CMK (cell line): Measurements from ENCODE around the gene PRRT4.

ENCODE experiments used
- DNase-seq: peaks from one replicate; pipeline ENCODE4 v3.0.0-alpha.2; 2010; ENCODE audit warnings: low read depth

Gene PRRT4

DNA sequence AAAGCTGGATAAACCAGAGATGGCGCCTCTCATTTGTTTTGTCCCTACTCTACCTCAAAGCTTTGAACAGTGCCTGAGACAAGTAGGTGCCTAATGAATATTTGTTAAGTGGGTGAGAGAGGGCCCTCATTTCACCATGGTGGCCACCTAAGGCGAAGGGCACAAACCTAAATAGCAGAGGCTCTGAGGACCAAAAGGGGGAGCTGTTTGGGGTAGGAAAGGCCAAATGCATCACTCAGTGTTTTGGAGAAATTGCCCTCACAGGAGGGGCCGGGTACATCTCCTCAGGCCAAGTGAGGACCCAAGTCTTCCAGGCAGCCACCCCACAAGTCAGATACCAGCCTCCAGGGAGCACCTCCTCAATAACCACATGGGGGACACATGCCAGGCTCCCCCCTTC, 34.3 kb upstream of the PRRT4 start:
- no peak for DNase-seq

GRCh38 chr7:128394904-128395496, 33.5 kb upstream of the PRRT4 start:
- no peak for DNase-seq

DNA sequence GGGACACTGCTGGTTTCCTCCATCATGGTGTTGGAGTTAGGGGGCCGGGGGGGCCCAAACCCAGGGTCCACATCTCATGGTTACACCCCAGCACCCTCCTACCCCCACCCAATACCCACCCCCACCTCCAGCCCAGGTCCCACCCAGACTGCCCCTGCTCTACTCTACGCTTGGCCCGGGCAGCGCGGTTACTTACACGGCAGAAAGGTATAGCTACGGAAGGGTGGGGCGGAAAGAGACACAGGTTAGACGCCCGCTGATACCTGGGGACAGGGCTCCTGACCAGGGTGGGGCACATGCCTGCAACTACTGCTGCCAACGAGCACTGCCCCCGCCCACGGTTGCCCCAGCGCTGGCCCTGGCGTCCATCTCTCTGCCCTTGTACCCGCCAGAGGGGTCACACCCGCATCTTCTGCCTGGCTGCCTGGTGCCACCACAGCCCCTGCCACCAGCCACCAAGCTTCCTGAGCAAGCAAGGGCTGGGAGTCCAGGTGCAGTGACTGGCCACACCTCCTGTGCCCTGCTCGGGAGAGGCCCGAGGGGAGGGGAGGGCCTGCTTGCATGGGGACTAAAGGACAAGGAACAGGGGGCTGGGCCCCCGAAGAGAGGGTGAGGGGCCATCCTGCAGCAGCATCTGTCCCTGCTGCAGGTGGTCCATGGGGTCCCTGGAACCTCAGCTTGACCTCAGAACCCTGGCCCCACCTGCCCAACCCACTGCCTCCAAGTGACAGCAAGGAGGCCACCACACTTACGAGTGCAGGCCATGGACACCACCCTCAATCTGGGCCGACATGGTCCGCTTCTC, 32.2 kb upstream of the PRRT4 start:
- DNase-seq, result no peak

DNA sequence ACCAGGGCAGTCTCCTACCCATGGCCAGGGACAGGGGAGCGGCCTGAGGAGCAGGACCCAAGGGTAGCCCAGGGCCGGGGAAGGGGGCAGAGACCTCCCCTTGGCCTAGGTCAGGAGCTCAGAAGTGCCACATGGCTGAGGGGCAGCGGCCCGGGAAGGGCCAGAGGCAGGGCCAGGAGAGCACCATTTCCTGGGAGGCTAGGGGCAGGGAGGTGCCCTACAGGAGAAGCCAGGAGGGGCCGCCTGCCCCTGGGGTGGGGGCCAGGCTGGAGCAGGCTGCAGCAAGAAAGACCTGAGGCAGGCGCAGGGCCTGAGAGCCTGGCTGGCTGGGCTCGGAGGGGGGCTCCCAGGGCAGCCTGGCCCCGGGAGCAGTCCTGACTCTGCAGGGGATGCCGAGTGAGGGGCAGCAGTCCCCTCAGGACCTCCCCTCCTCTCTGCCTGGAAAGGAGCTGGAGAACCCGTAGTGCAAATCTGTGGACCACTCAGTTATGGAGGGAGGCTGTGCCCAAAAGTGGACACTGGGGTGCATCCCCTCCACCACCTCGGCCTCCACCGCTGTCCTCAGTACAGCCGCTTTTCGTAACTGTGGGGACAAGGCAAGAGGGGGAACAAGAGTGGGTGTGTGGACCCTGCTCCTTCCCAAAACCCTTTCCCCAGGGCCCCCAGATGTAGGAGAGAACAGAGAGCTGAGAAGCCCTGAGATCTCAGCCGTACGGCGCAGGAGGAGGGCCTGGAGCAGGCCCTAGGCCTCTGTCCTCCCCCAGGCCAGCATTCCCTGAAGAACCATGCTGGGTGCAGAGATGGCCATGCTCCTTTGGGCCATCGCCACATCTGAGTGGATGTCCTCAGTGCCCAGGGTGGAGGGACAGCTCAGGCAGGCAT, 31.2 kb upstream of the PRRT4 start:
- no peak for DNase-seq

DNA sequence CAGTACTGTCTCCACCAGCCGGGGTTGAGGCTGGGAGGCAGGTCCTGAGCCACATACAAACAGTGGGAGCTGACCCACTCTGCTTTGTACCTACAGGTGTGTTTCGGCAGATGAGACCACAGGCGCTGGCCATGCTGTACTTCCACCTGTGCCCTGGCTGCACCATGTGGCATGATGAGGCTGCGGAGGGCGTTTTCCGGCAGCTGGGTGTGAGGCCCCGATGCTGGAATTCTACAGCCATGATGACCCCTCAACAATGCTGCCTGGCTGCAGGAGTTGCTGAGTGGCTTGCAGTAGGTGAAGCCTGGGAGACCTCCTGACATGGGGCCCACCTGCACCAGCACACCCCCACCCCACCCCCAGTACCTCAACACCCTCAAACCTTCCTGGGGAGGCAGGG, 30.3 kb upstream of the PRRT4 start:
- DNase-seq, result no peak

- no peak for DNase-seq
Observed at GRCh38 chr7:128390871-128391565, 29.5 kb upstream of the PRRT4 start.

- DNase-seq, result no peak
Observed at GRCh38 chr7:128389618-128390329, 28.3 kb upstream of the PRRT4 start.

DNA sequence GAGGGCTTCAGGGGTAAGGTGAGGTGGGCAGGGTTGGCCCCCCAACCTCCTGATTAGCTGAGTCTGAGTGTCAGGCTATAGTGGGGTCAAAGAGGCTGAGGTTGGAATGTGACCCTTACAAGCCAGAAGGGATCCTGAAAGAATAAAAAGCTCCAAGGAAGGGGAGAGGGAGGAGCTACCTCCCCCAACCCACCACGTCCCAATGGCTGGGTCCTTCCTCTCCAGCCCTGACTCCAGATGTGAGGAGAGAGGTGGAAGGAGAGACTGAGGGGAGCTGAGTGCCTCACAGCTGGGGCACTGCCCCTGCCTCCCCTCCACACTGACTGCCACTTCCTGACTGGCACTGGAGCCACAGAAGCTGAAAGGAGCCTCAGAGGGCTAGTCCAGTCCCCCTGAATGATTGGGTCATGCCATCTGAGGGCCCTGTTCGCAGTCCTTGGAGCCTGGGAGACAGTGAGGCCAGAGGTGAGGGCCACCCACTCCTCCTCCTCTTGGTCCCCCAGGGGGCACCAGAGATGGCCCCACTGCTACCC, 27.7 kb upstream of the PRRT4 start:
- DNase-seq, result no peak

- DNase-seq, result no peak
Observed at GRCh38 chr7:128388145-128388485, 26.6 kb upstream of the PRRT4 start.

DNA sequence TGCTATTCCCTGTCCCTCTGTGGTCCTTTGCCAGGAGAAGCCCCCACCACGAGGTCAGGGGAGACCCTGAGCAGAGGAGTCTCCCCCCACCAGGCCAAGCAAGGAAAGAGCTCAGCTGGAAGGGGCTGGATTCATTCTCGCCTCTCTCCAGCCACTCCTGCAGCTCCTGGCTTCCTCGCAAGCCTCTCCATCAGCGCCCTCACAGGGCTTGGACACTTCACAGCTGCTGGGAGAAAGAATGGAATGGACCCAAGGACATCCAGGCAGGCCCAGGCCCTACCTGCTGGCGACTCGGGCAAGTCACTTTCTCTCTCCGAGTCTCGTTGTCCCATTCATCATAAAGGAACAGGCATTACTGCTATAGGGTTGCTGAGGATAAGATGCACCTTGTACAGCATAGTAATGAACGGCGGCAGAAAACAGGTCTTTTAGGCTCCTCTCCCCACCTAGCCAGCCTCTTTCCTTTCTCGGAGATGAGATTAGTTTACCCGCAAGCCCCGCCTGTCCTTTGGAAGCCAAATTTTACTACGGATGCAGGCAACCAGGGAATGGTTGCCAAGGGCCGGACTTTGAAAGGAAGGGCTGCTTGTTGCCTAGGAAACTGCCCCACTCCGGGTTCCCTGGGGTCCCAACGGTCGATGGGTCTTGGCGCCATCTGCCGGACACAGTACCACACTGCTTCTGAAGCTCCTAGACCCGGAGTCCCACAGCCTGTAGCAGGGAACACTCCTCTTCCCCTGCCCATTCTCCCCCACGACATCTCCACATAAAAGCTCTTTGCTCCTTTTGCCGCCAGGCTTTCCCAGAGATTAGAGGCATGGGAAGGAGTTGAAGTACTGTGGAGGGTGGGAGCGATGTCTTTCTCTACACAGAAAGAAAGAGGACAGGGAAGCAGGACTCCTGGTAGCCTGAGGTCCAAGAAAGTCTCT, 26.0 kb upstream of the PRRT4 start:
- no peak for DNase-seq

DNA sequence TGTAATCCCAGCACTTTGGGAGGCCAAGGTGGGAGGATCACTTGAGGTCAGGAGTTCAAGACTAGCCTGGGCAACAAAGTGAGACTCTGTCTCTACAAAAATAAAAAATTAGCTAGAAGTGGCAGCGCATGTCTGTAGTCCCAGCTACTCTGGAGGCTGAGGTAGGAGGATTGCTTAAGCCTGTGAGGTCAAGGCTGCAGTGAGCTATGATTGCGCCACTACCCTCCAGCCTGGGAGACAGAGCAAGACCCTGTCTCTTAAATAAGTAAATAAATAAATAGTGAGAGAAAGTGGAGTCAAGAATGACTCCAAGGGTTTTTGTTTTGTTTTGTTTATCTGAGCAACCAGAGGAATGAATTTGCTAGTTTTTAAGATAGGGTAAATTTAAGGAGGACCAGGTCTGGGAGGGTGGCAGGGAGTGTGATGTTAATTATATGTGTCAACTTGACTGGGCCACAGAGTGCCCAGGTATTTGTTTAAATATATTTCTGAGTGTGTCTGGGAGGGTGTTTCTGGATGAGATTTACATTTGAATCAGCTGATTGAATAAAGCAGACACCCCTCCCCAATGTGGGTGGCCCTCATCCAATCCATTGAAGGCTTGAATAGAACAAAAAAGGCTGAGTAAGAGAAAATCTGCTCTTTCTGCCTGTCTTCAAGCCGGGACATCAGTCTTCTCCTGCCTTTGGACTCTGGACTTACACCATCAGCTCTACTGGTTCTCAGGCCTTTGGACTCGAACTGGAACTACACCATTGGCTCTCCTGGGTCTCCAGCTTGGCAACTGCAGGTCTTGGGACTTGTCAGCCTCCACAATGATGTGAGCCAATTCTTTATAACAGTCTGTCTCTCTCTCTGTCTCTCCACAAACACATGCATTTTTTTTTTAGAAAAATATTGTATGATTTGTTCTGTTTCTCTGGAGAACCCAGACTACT, 24.8 kb upstream of the PRRT4 start:
- no peak for DNase-seq

DNA sequence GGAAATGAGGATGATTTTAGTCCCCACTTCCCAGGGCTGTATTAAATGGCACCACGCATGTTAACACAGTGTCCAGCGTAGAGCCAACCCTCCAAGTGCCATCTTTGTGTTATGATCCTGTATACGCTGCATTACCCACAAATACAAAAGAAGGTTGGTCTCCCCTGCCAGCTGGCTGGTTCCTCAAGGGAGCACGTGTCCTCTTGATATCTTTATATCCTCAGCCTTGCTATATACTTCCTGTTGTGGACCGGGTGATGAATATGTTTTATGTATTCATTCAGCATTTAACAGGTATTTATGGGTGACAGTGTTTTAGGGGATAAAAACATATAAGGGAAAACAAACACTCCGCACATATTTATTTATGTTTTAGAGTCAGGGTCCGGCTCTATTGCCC, 23.2 kb upstream of the PRRT4 start:
- no peak for DNase-seq

- no peak for DNase-seq
Observed at GRCh38 chr7:128383776-128384175, 22.3 kb upstream of the PRRT4 start.

DNA sequence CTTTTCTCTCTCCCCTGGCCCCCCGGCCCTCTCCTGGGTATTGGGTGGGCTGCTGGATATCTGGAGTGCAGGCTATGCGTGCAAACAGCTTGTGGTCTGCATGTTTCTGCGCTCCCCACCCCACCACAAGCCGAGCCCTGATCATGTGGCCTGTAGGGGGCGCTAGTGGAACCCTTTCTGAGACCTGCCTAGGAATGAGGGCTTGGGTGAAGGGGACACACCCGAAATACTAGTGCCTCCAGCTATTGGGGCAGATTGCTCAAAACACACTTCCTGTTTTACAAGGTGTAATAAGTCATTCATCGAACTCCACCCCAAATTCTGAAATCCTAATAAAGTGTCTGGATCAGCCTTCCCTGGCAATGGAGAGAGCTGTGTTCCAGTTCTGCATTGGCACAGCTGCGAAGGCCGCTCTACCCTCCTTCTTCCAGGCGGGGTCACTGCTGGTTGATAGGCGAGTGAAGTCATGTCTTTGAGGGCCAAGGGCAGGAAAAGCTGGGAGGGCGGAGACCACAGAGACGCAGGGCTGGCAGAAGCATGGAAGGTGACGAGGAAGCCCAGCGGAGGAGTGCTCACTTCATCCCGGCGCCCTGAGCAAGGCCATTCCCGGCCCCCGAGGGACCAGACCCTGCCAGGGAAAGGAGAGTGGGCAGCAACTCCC, 19.8 kb upstream of the PRRT4 start:
- no peak for DNase-seq

DNA sequence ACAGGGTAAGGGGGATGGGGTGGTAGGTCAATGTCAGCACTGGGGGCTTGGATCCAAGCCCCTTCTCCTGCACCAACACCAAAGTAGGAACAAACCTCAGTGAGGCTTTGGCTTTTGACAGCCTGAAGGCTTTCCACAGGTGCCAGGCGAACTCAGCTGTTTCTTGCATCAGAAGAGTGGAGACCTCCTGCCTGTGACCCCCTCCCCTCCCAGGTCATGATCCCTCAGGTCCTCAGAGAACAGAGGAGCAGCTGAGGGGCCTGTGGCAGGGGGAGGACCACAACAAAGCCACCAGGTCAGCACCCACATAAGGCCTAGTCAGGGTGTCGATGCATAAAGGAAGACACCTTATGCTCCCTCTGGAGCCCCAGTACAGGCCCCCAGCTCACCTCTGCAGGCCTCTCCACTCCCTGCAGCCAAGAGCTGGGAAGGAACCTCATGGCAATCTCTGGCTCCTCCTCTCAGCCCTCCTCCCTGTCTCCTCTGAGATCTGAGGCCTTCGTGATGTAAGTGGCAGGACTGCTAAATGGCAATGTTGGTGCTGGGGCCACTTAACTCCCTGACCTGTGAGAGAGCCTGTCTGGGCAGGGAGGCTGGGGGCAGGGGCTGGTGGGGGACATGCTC, 19.1 kb upstream of the PRRT4 start:
- DNase-seq, result no peak

DNA sequence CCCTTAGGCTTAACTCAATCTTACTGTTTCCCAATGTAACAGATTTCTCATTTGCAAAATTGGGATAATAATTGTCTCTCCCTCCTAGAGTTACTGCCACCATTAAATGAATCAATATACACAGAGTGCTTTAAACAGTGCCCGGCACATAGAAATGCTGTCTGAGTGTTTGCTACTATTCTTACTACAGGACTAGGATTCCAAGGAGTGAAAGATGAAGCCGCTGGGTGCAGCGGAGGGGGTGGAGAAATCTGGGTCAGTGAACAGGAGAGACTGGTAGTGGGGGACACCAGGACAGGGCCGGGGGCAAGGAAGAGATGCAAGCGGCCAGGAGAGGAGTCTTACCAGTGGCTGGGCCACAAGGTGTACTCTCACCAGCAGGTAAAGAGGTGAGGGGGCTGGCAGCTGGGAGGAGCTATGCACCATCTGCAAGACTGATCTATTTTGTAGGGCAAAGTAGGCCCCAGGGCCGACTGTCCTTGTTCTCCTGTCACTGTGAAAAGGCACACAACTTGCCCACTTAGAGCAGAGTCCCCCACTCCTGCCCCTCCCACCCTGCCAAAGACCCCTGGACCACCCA, 18.5 kb upstream of the PRRT4 start:
- no peak for DNase-seq

DNA sequence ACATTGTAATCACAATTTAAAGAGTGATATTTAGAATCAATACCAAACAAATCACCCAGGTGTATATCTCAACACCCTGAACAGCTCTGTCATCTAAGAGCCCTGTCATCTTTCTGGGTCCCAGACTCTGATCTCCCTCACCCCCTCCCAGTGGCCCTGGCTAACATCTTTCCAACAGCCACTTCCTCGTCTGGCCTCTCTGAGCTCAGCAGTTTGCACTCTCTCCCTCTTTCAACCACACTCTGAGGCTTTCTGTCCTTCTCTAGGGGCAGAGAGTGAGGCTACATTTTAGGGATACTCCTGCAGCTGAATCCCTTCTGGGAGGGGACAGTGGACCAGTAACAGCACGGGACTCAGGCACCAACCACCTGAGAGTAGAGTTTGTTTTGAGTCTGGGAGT, 17.1 kb upstream of the PRRT4 start:
- no peak for DNase-seq

- no peak for DNase-seq
Observed at GRCh38 chr7:128376077-128376476, 14.6 kb upstream of the PRRT4 start.
